ENCODE results near the gene TRIM31. TPM values are rescaled to one million over a fixed set of nuclear protein-coding genes. Genes with fewer than 3 reads are reported as not detected.
A peak's percentile ranks its signal among the peaks of the same experiment; 100 is the strongest.

Gene TRIM31
- polyA plus RNA-seq, 3 donors = 0.21 to 1.2 TPM; not detected in 1

DNA sequence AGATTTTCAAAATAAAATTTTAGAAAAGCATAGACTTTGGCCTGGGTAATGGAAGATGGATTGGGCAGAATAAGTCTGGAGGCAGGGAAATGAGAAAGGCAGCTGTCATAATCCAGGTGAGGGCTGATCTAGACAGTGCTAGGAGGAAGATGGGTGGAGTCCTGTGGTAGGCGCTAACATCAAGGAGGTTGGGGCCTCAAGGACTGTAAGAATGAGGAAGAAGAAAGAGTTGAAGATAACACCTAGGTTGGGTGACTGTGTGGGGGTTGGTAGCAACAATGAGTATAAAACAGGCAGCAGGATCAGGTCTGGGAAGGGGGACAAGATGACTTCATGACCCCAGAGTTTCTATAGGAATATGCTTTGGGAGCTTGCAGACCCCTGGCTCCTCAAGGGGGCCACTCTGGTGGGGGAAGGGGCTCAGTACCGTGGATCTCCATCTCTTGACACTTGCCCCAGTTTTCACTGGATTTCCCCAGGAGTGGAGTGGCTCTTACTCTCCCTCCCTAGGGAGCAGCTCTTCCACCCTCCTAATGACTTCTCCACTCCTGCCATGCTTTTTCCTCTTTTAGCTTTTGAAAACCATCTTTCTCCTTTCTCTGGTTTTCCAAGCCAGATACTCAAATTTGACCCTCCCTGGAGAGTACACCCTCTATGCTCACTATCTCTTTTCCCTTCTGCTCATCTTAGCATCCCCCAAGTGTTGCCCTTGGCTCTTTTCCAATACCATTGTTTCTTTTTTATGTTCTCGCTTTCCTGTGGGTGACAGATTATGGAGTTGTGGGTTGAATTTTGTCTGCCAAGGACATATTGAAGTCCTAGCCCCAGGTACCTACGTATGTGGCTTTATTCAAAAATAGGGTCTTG is 14.8 kb downstream of the TRIM31 start:
- H3K27ac ChIP-seq (ENCODE audit: low read depth, low read length) = no peak overlapping the region
- 62 to 69% (median 65%) methylated on average over 4 of the region's 4 CpGs for WGBS, 3 donors

GRCh38 chr6:30096829-30097228 is 16.1 kb downstream of the TRIM31 start:
- H3K27ac ChIP-seq (ENCODE audit: low read depth, low read length) = no peak overlapping the region
- WGBS, 3 donors = 39 to 50% (median 42%) methylated on average over 1 of the region's 1 CpG

DNA sequence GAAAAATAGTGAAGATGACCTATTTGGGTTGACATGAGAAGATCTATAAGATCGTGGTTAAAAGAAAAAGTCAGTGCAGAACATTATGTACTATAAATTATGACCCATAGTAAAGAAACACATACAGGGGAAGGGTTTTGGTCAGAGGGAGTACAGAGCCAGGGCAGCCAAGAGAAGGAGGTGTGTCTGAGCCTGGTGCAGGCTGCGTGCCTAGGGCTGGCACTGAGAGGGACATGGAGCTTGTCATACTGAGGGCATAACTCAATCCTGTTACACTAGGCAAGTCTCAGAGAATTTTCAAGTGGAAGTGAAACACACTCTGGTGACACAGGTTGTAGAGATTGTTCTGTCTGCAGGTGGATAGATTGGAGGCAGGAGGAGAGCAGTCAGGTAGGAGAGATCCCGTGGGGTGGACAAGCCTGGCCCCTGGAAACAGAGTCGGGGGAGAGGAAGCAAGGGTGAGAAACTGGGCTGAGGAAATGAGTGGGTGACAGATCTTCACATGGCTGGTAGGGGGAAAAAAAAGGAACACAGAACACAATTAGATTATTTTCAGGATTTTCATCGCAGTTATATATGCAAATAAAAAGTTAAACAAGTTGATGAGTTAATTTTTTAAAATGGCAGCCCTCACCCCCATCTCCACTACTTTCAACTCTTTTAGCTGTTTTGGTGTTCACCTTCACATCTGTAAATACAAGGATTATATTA is 18.8 kb downstream of the TRIM31 start:
- 59 to 67% (median 67%) methylated on average over 5 of the region's 5 CpGs for WGBS, 3 donors
- H3K27ac ChIP-seq (ENCODE audit: low read depth, low read length) = no peak overlapping the region

GRCh38 chr6:30092852-30093543 is 19.9 kb downstream of the TRIM31 start:
- 63 to 71% (median 70%) methylated on average over 6 of the region's 6 CpGs for WGBS, 3 donors
- H3K27ac ChIP-seq (ENCODE audit: low read depth, low read length) = no peak overlapping the region

GRCh38 chr6:30091577-30092381 is 21.1 kb downstream of the TRIM31 start:
- no peak overlapping the region for H3K27ac ChIP-seq (ENCODE audit: low read depth, low read length)

DNA sequence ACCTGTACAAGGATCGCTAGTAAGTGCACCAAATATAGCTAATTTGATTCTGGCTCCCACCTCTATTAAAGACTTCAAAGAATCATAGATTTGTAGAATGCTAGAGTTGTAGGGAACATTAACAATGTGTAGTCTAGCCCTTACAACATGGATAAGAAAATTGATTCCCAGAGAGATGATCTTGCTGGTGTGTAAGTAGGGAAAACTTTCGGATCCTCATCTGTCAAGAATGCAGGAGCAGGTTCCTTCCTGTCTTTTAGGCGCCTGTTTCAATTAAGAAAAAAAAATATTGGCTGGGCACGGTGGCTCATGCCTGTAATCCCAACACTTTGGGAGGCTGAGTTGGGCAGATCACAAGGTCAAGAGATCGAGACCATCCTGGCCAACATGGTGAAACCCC is 25.0 kb downstream of the TRIM31 start:
- H3K27ac ChIP-seq (ENCODE audit: low read depth, low read length) = no peak overlapping the region
- WGBS, 3 donors = 61 to 72% (median 70%) methylated on average over 5 of the region's 5 CpGs

More at GRCh38 chr6:30091577-30092381, 21.1 kb downstream of the TRIM31 start:
- 40 to 45% (median 45%) methylated on average over 11 of the region's 11 CpGs for WGBS, 3 donors

- H3K27ac ChIP-seq (ENCODE audit: low read depth, low read length) = no peak overlapping the region
- 44 to 51% (median 50%) methylated on average over 4 of the region's 4 CpGs for WGBS, 3 donors
Observed at GRCh38 chr6:30077218-30077617, 35.7 kb downstream of the TRIM31 start.

DNA sequence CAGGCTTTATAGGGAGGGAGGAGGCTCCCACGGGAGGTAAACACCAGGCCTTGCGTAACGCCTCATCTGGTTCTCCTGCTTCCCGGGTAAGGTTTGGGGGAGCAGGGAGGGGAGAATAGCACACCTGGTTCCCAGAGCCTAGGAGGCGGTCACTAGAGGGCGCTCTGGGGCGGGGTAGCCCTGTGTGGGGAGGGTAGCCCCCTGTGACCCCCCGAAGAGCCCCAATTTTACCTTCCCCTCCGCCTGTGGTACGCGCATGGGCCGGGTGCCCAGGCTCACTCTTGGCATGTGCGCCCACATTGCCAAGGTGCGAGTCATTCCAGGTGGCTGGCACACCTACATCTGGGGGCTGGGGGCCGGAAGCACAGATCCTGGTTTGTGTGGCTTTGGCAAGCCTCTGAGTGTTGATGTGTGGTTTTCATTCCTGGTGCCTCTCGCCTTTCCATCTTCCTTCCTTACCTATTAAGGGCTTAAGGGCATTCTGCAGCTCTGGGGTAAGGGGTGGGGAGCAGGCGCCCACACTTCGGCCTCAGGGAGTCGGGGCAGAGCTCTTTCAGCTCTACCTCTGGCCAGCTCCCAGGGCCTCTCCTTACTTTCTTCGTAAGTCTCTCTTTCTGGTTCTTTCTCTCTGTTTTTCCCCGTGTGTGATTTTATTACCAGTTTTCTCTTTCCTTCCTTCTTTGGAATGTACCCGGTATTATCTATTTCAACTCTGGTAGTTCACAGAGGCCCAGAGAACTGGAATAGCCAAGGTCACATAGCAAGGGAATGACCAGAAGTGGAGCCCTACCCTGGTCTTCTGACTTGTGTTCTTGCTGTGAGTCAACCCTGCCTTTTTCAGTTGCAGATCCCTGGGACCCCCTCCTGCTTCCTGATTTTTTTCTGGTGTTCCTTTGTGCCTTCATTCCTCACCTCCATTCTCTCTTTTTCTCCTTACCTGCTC is 36.8 kb downstream of the TRIM31 start:
- H3K27ac ChIP-seq (ENCODE audit: low read depth, low read length) = no peak overlapping the region
- 19 to 34% (median 30%) methylated on average over 21 to 22 of the region's 22 CpGs for WGBS, 3 donors

DNA sequence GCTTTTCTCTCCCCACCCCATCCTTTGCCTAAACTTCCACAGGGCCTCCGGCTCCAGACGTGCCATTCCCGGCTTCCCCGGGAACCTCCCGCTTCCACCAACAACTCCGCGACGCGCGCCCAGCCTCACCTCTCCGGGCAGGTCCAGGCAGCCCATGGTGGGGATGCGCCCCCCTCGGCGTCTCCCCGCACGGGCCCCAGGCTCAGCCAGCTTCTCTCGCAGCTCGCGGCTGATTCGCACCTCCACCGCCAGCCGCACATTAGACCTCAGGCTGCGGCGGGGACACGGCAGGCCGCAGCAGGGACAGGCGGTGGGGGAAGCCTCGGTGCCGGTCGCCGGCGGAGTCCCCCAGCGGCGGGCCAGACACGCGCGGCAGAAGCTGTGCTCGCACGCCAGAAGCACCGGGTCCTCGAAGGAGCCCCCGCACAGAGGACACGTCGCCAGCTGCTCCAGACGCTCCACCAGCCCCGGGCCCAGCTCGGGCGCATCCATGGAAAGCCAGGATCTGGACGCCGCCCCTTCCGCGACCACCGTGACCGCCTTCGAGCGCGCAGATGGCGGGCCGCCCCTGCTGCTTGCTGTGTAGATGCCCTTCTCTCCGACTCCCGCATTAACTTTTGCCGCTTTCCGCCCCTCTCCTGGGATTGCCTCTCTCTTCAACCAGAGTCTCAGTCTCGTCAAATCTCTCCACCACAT is 37.6 kb downstream of the TRIM31 start, which contains the start of gene RNF39:
Gene RNF39 (minus strand): TSS at position 676 of the 696 bp plus-strand sequence. CDS start 184 bp downstream, at position 492.
- H3K27ac ChIP-seq (ENCODE audit: low read depth, low read length) = no peak within 1 kb of the TSS
- 1 to 2% (median 1%) methylated on average over 56 to 64 of the region's 64 CpGs for WGBS, 3 donors

GRCh38 chr6:30074331-30075093 is 38.4 kb downstream of the TRIM31 start:
- no peak overlapping the region for H3K27ac ChIP-seq (ENCODE audit: low read depth, low read length)
- WGBS, 3 donors = 4 to 10% (median 10%) methylated on average over 33 to 37 of the region's 37 CpGs

DNA sequence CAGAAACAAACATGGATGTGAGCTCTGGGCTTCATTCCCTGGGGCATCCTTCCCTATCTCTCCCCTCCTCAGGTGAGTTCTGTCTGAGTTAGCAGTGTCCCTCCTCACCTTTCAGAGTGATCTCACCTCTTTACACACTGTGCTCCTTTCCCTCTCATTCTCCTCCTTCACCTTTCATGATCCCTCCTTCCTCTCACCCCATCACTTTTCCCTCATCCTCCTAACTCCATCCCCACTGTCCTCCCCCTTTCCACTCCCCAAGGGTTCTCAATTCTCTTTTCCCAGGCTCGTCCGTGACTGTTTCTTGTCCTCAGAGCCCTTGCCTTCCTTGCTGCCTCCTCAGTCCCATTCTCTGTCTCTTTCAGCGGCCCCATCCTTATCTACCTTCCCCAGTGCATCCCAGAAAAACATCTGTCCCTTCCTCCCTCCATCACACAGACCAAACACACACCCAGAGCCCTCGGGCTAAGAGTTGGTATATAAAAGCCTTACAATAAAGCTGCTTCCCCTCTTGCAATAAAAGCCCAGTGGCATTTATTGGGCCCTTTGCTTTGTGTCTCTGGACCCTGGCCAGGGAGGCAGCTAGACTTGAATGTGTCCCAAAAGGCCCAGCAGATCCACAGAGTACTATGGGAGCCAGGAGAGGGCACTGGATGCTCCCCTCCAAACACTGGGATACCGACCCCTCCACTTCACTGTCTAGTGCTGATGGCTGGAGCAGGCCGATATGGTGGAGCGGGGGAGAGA is 39.2 kb downstream of the TRIM31 start:
- 57 to 66% (median 59%) methylated on average over 7 of the region's 7 CpGs for WGBS, 3 donors
- H3K27ac ChIP-seq (ENCODE audit: low read depth, low read length) = no peak overlapping the region

DNA sequence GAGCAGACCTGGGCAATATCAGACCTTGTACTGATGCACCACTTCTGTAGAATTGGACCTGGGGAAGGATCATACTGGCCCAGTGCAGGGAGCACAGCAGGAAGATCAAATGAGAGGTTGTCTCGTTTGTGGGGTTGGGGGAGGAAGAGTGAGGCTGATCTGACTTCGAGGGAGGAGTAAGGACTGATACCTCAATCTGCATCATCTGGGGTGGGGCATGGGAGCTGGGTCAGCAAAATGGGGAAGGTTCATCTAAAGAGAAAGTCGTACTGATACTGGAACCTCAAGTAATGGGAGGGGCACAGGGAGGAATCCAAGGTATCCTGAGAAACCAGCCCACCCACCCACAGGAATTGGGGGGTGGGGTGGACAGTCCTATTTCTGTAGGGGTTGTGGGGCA is 41.0 kb downstream of the TRIM31 start:
- WGBS, 3 donors = 49 to 61% (median 50%) methylated on average over 3 of the region's 3 CpGs
- H3K27ac ChIP-seq (ENCODE audit: low read depth, low read length) = no peak overlapping the region

DNA sequence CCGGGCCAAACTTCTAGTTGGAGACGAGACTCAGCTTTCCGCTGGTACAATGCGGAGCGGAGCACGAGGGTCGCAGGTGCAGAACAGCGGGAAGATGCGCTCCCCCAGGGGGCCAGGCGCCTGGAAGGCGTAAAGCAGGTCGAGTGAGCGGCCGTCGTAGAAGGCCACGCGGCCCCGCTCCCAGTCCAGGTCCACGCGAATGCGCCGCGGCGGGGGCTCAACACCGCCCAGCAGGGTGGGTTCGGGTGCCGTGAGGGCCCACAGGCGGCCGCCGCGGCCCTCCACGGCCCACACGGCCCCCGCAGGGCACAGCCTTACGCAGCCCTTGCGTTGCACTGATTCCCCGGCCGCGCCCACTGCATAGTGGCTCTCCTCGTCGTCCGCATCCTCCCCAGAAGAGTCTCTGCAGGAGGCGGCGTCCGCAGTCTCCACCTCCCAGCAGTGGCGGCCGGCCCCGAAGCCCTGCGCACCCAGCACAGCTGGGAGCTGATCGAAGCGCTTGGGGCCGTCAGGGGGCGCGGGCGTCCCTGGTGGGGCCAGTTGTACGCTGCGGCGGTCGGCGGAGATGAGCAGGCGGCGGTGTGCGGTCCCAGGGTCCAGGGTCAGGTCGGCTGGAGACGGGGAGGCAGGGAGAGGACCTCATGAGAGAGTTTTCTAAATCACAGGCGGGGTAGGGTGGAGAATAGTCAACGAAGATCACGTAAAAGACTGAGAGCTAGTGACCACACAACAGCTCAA is 41.6 kb downstream of the TRIM31 start:
- 24 to 40% (median 33%) methylated on average over 66 to 68 of the region's 68 CpGs for WGBS, 3 donors
- no peak overlapping the region for H3K27ac ChIP-seq (ENCODE audit: low read depth, low read length)

GRCh38 chr6:30067460-30068139 is 45.3 kb downstream of the TRIM31 start:
- 10 to 14% (median 10%) methylated on average over 8 of the region's 8 CpGs for WGBS, 3 donors

More at GRCh38 chr6:30067460-30068139, 45.3 kb downstream of the TRIM31 start:
- peak overlapping the region; percentile 38 for H3K27ac ChIP-seq (ENCODE audit: low read depth, low read length)

Measured in adipose tissue (tissue), 3 donors.